ENCODE measurements around the gene NKAIN4. TPM values are rescaled to one million over a fixed set of nuclear protein-coding genes. Genes with fewer than 3 reads are reported as not detected.

Gene NKAIN4
- total RNA-seq, 2 experiments from 2014 or later: not detected

- no peak overlapping the region for H3K4me3 ChIP-seq (ENCODE audit: low read depth, low read length, poor library complexity, severe bottlenecking)
- intact Hi-C loops (cut with micrococcal nuclease; ENCODE audit: unreplicated experiment): no loop called here
- no peaks in the 10 kb centered on the region for H3K9me3 ChIP-seq (ENCODE audit: low read length)
- H3K9me2 ChIP-seq (ENCODE audit: insufficient read depth, low read length): no peaks in the 10 kb centered on the region
- DNase-seq (ENCODE audit: low spot score): no peak
- no peak overlapping the region for H3K4me2 ChIP-seq (ENCODE audit: low read length)
- peaks cover 6% of the 10 kb centered on the region; the same call in 1 of the 2 replicates for H3K36me3 ChIP-seq (ENCODE audit: insufficient read depth, low read length)
- no peaks in the 10 kb centered on the region for H3K4me1 ChIP-seq (ENCODE audit: insufficient read depth, low read length, poor library complexity, severe bottlenecking)
- no peak overlapping the region for H2AFZ ChIP-seq (ENCODE audit: low read length)
- H4K20me1 ChIP-seq (ENCODE audit: insufficient read depth, low read length): no peaks in the 10 kb centered on the region
- no peaks in the 10 kb centered on the region for H3K79me2 ChIP-seq (ENCODE audit: insufficient read depth, low read depth, low read length)
- H3K27ac ChIP-seq (ENCODE audit: low read depth, low read length, poor library complexity, severe bottlenecking): no peak overlapping the region
- TF ChIP-seq, protein P1, sequence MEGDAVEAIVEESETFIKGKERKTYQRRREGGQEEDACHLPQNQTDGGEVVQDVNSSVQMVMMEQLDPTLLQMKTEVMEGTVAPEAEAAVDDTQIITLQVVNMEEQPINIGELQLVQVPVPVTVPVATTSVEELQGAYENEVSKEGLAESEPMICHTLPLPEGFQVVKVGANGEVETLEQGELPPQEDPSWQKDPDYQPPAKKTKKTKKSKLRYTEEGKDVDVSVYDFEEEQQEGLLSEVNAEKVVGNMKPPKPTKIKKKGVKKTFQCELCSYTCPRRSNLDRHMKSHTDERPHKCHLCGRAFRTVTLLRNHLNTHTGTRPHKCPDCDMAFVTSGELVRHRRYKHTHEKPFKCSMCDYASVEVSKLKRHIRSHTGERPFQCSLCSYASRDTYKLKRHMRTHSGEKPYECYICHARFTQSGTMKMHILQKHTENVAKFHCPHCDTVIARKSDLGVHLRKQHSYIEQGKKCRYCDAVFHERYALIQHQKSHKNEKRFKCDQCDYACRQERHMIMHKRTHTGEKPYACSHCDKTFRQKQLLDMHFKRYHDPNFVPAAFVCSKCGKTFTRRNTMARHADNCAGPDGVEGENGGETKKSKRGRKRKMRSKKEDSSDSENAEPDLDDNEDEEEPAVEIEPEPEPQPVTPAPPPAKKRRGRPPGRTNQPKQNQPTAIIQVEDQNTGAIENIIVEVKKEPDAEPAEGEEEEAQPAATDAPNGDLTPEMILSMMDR (conservative IDR thresholded peaks at IDR 0.05; ENCODE audit: low read length): no peak
- no peak for TF ChIP-seq EZH2phosphoT487 (IDR thresholded peaks at IDR 0.05; ENCODE audit: borderline replicate concordance, low read depth, low read length)
- CTCF ChIA-PET (ENCODE audit: unreplicated experiment): interaction anchor here (1.1 kb wide), 1 partner anchor 69 kb away, joined by 3 read pairs; no protein-coding TSS in a partner anchor
- no TSS peak for BruUV-seq (replicated peaks)
- POLR2A ChIA-PET: interaction anchor here (0.6 kb wide), 1 partner anchor 249 kb away, joined by 3 read pairs; no protein-coding TSS in a partner anchor
Measured at GRCh38 chr20:63293456-63293855, 39.2 kb upstream of the NKAIN4 start.

DNA sequence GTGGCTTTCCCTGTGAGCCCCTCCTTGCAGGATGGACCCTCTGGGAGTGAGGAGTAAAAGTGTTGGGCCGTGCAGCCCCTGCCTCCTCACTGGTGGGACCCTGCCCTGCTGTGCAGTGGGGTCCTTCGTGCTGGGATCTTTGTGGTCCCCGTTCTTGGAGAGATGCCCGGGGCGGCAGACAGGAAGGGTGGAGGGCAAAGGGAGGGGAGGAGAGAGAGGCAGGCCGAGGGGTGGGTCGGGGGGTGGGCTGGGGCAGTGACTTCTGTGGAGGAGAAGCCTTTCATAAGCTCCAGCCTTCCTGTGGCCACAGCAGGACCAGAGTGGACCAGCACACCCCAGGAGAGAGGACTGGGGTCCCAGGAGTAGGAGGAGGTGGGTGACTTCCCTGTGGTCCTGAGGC is 38.6 kb upstream of the NKAIN4 start, which contains the start of gene COL20A1:
COL20A1 (plus strand) TSS at position 283 of the 400 bp plus-strand sequence. CDS start 1,922 bp downstream, outside the sequence.
- POLR2A ChIA-PET: no interaction called here

GRCh38 chr20:63292292-63292701 is 38.0 kb upstream of the NKAIN4 start:
- no peaks in the 10 kb centered on the region for H3K4me1 ChIP-seq (ENCODE audit: insufficient read depth, low read length, poor library complexity, severe bottlenecking)
- no peak overlapping the region for H3K4me2 ChIP-seq (ENCODE audit: low read length)
- CTCF ChIA-PET (ENCODE audit: unreplicated experiment): interaction anchor here (0.7 kb wide), 1 partner anchor 189 kb away, joined by 5 read pairs; no protein-coding TSS in a partner anchor
- H3K9me3 ChIP-seq (ENCODE audit: low read length): no peaks in the 10 kb centered on the region
- no peaks in the 10 kb centered on the region for H4K20me1 ChIP-seq (ENCODE audit: insufficient read depth, low read length)
- intact Hi-C loops (cut with micrococcal nuclease; ENCODE audit: unreplicated experiment): no loop called here
- H3K79me2 ChIP-seq (ENCODE audit: insufficient read depth, low read depth, low read length): no peaks in the 10 kb centered on the region
- no peaks in the 10 kb centered on the region for H3K9me2 ChIP-seq (ENCODE audit: insufficient read depth, low read length)
- H3K4me3 ChIP-seq (ENCODE audit: low read depth, low read length, poor library complexity, severe bottlenecking): no peak overlapping the region
- no peak for DNase-seq (ENCODE audit: low spot score)
- no TSS peak for BruUV-seq (replicated peaks)
- H3K36me3 ChIP-seq (ENCODE audit: insufficient read depth, low read length): peaks cover 8% of the 10 kb centered on the region; the same call in 1 of the 2 replicates
- POLR2A ChIA-PET: no interaction called here
- no peak overlapping the region for H3K27ac ChIP-seq (ENCODE audit: low read depth, low read length, poor library complexity, severe bottlenecking)
- no peak overlapping the region for H2AFZ ChIP-seq (ENCODE audit: low read length)
- no peak for TF ChIP-seq EZH2phosphoT487 (IDR thresholded peaks at IDR 0.05; ENCODE audit: borderline replicate concordance, low read depth, low read length)
- TF ChIP-seq, protein P1 (conservative IDR thresholded peaks at IDR 0.05; ENCODE audit: low read length): no peak

More for the DNA sequence above, 38.6 kb upstream of the NKAIN4 start, which contains the start of gene COL20A1:
- H3K4me3 ChIP-seq (ENCODE audit: low read depth, low read length, poor library complexity, severe bottlenecking): no peak within 1 kb of the TSS
- no peak within 1 kb of the TSS for H3K27ac ChIP-seq (ENCODE audit: low read depth, low read length, poor library complexity, severe bottlenecking)
- no peaks in the 10 kb centered on the region for H3K79me2 ChIP-seq (ENCODE audit: insufficient read depth, low read depth, low read length)
- no peaks in the 10 kb centered on the region for H3K9me2 ChIP-seq (ENCODE audit: insufficient read depth, low read length)
- no peak for TF ChIP-seq EZH2phosphoT487 (IDR thresholded peaks at IDR 0.05; ENCODE audit: borderline replicate concordance, low read depth, low read length)
- H3K4me1 ChIP-seq (ENCODE audit: insufficient read depth, low read length, poor library complexity, severe bottlenecking): no peaks in the 10 kb centered on the region
- H3K4me2 ChIP-seq (ENCODE audit: low read length): no peak within 1 kb of the TSS
- no peaks in the 10 kb centered on the region for H3K9me3 ChIP-seq (ENCODE audit: low read length)
- BruUV-seq (replicated peaks): no TSS peak
- intact Hi-C loops (cut with micrococcal nuclease; ENCODE audit: unreplicated experiment): no loop called here
- peaks cover 8% of the 10 kb centered on the region; the same call in 1 of the 2 replicates for H3K36me3 ChIP-seq (ENCODE audit: insufficient read depth, low read length)
- H4K20me1 ChIP-seq (ENCODE audit: insufficient read depth, low read length): no peaks in the 10 kb centered on the region
- H2AFZ ChIP-seq (ENCODE audit: low read length): no peak within 1 kb of the TSS
- DNase-seq (ENCODE audit: low spot score): no peak
- CTCF ChIA-PET (ENCODE audit: unreplicated experiment): no interaction called here

Measured in OCI-LY7 (cell line).